Keratinocyte (primary cell): Measurements from ENCODE around the gene HEG1. TPM values are rescaled to one million over a fixed set of nuclear protein-coding genes. Genes with fewer than 3 reads are reported as not detected.

ENCODE experiments used
- DNase-seq: peaks from one replicate; pipeline ENCODE4 v3.0.0-alpha.2; 2011; ENCODE audit warnings: low read depth, missing footprints, low spot score
- FAIRE-seq: peaks from 2 replicates; lab custom pipeline; 2011; peaks lifted over from hg19 to GRCh38; lab: Jason Lieb, UNC
- H2AFZ ChIP-seq: 2 replicates; pipeline ENCODE4 v1.6.0; 2012; ENCODE audit warnings: low read length, control low read depth, inconsistent platforms; ENCODE audit not compliant: control insufficient read depth
- H3K27ac ChIP-seq: 2 replicates; pipeline ENCODE4 v1.5.1; 2011; ENCODE audit warnings: low read length; ENCODE audit not compliant: control insufficient read depth, insufficient read depth
- H3K27me3 ChIP-seq: 3 replicates; pipeline ENCODE4 v1.6.0; 2011; ENCODE audit warnings: low read length; ENCODE audit not compliant: control insufficient read depth, insufficient read depth; ENCODE audit errors: extremely low read depth
- H3K36me3 ChIP-seq, 2 experiments: 2 replicates in 1 of 2; 3 replicates in 1 of 2; pipeline ENCODE4 v1.5.1; 2011; ENCODE audit warnings: low read length in 2 of 2, mild to moderate bottlenecking in 1 of 2; ENCODE audit not compliant: control insufficient read depth in 2 of 2, insufficient read depth in 2 of 2; ENCODE audit errors: extremely low read depth in 1 of 2
- H3K4me1 ChIP-seq: 3 replicates; pipeline ENCODE4 v1.5.1; 2011; ENCODE audit warnings: low read length; ENCODE audit not compliant: control insufficient read depth, insufficient read depth; ENCODE audit errors: extremely low read depth
- H3K4me2 ChIP-seq: 3 replicates; pipeline ENCODE4 v1.6.0; 2011; ENCODE audit warnings: low read depth, low read length; ENCODE audit not compliant: control insufficient read depth, insufficient read depth; ENCODE audit errors: extremely low read depth
- H3K4me3 ChIP-seq, 3 experiments: fragments of 200-600 bp in 1 of 3; sonication (generic) in 1 of 3; 2 replicates in 2 of 3; 3 replicates in 1 of 3; pipeline ENCODE4 v1.5.1; 2011 to 2016; ENCODE audit warnings: low read length in 3 of 3, mild to moderate bottlenecking in 3 of 3, control low read depth in 2 of 3, inconsistent platforms in 1 of 3, low read depth in 1 of 3, mixed read lengths in 1 of 3, mixed run types in 1 of 3, moderate library complexity in 1 of 3; ENCODE audit not compliant: control insufficient read depth in 2 of 3, insufficient read depth in 2 of 3; ENCODE audit errors: extremely low read depth in 1 of 3
- H3K79me2 ChIP-seq: 2 replicates; pipeline ENCODE4 v1.6.0; 2012; ENCODE audit warnings: low read length; ENCODE audit not compliant: control insufficient read depth, insufficient read depth
- H3K9ac ChIP-seq: 3 replicates; pipeline ENCODE4 v1.6.0; 2011; ENCODE audit warnings: low read length; ENCODE audit not compliant: control insufficient read depth, insufficient read depth; ENCODE audit errors: extremely low read depth
- H3K9me1 ChIP-seq: 3 replicates; pipeline ENCODE4 v1.6.0; 2011; ENCODE audit warnings: low read length; ENCODE audit not compliant: control insufficient read depth, insufficient read depth; ENCODE audit errors: extremely low read depth
- H3K9me3 ChIP-seq: 2 replicates; pipeline ENCODE4 v1.5.1; 2012; ENCODE audit warnings: low read depth, low read length; ENCODE audit not compliant: control insufficient read depth
- H4K20me1 ChIP-seq: 3 replicates; pipeline ENCODE4 v1.6.0; 2011; ENCODE audit warnings: low read length; ENCODE audit not compliant: control insufficient read depth, insufficient read depth; ENCODE audit errors: extremely low read depth
- CTCF ChIP-seq, 3 experiments: IDR thresholded peaks in 1 of 3; conservative IDR thresholded peaks in 1 of 3; optimal IDR thresholded peaks in 1 of 3; 2 replicates in 2 of 3; 3 replicates in 1 of 3; pipeline versions ENCODE3 to v1.5.1; 2011; ENCODE audit warnings: low read length in 3 of 3, mild to moderate bottlenecking in 3 of 3, moderate library complexity in 2 of 3, control low read depth in 1 of 3, inconsistent platforms in 1 of 3; ENCODE audit not compliant: insufficient read depth in 2 of 3; ENCODE audit errors: extremely low read depth in 1 of 3
- EZH2 ChIP-seq: IDR thresholded peaks from one replicate; pipeline ENCODE4 v1.6.1; 2012; ENCODE audit warnings: inconsistent platforms, mild to moderate bottlenecking, low read length, moderate library complexity
- dilution Hi-C: fragments of 300-500 bp; cut with MboI; formaldehyde crosslinking; loops from one replicate; pipeline ENCODE4 v1.7.0; 2020; ENCODE audit warnings: low sequenced_read_pairs; ENCODE audit not compliant: extremely low pct_ligation_motif_present
- polyA plus RNA-seq, 5 experiments: library from polyadenylated mRNA; depleted of rRNA in 3 of 5; stranded (reverse) in 3 of 5; stranded (forward) in 1 of 5; unstranded in 1 of 5; fragments of >200 nt; gene quantifications; 1 replicate in 1 of 5; 2 replicates in 3 of 5; 3 replicates in 1 of 5; pipeline versions ENCODE4 v1.2.1 to v1.2.3, GENCODE V29; 2011 to 2012; ENCODE audit warnings: missing spikeins in 2 of 5, low read depth in 1 of 5, low replicate concordance in 1 of 5

Gene HEG1
- polyA plus RNA-seq, 1 donor (not counting 4 experiments of a cell fraction or from before 2014, with no cell fraction given): 12.7 TPM

GRCh38 chr3:124935264-124935663, 120.5 kb downstream of the HEG1 start:
- H4K20me1 ChIP-seq: no peaks in the 10 kb centered on the region
- no peak overlapping the region for H3K4me2 ChIP-seq
- H3K27me3 ChIP-seq: no peaks in the 10 kb centered on the region
- no peak overlapping the region for H2AFZ ChIP-seq
- no peak for TF ChIP-seq CTCF (optimal IDR thresholded peaks at IDR 0.05 in 1 of 3, IDR thresholded peaks at IDR 0.05 in 1 of 3, conservative IDR thresholded peaks at IDR 0.05 in 1 of 3; ENCODE audit: extremely low read depth in 1 of 3, insufficient read depth in 2 of 3, low read length in 3 of 3)
- FAIRE-seq (no peak), DNase-seq (no peak)
- no peaks in the 10 kb centered on the region for H3K79me2 ChIP-seq
- no peak overlapping the region for H3K9ac ChIP-seq
- dilution Hi-C loops: no loop called here
- H3K9me3 ChIP-seq: no peaks in the 10 kb centered on the region
- H3K4me1 ChIP-seq: peaks cover 6% of the 10 kb centered on the region
- no peak overlapping the region for H3K4me3 ChIP-seq
- H3K36me3 ChIP-seq: no peaks in the 10 kb centered on the region
- H3K9me1 ChIP-seq: no peaks in the 10 kb centered on the region
- H3K27ac ChIP-seq: no peak overlapping the region

GRCh38 chr3:124934577-124934976, 121.2 kb downstream of the HEG1 start, which contains the start of gene MUC13:
Gene MUC13 (minus strand): TSS chr3:124934751. CDS start chr3:124934712, 39 bp downstream.
- no peaks in the 10 kb centered on the region for H3K36me3 ChIP-seq
- H2AFZ ChIP-seq: no peak within 1 kb of the TSS
- DNase-seq: no peak
- H3K9me3 ChIP-seq: no peaks in the 10 kb centered on the region
- no peaks in the 10 kb centered on the region for H3K27me3 ChIP-seq
- H4K20me1 ChIP-seq: no peaks in the 10 kb centered on the region
- no peak within 1 kb of the TSS for H3K4me3 ChIP-seq
- TF ChIP-seq EZH2: no peak
- no peak for TF ChIP-seq CTCF (optimal IDR thresholded peaks at IDR 0.05 in 1 of 3, IDR thresholded peaks at IDR 0.05 in 1 of 3, conservative IDR thresholded peaks at IDR 0.05 in 1 of 3; ENCODE audit: extremely low read depth in 1 of 3, insufficient read depth in 2 of 3, low read length in 3 of 3)
- FAIRE-seq: no peak
- H3K9me1 ChIP-seq: no peaks in the 10 kb centered on the region
- dilution Hi-C loops: no loop called here
- H3K27ac ChIP-seq: no peak within 1 kb of the TSS
- H3K79me2 ChIP-seq: no peaks in the 10 kb centered on the region
- peaks cover 1% of the 10 kb centered on the region for H3K4me1 ChIP-seq
- H3K9ac ChIP-seq: no peak within 1 kb of the TSS
- H3K4me2 ChIP-seq: no peak within 1 kb of the TSS
